HG03521 (cell line): ENCODE data around the gene IPO13.
A peak's percentile ranks its signal among the peaks of the same experiment; 100 is the strongest.

Experiments used
- ATAC-seq: cut with Tn5 transposase; IDR thresholded peaks from one replicate; pipeline ENCODE4 v1.9.1; 2021; ENCODE audit warnings: mild to moderate bottlenecking, moderate library complexity; ENCODE audit not compliant: unreplicated experiment

IPO13 gene, protein sequence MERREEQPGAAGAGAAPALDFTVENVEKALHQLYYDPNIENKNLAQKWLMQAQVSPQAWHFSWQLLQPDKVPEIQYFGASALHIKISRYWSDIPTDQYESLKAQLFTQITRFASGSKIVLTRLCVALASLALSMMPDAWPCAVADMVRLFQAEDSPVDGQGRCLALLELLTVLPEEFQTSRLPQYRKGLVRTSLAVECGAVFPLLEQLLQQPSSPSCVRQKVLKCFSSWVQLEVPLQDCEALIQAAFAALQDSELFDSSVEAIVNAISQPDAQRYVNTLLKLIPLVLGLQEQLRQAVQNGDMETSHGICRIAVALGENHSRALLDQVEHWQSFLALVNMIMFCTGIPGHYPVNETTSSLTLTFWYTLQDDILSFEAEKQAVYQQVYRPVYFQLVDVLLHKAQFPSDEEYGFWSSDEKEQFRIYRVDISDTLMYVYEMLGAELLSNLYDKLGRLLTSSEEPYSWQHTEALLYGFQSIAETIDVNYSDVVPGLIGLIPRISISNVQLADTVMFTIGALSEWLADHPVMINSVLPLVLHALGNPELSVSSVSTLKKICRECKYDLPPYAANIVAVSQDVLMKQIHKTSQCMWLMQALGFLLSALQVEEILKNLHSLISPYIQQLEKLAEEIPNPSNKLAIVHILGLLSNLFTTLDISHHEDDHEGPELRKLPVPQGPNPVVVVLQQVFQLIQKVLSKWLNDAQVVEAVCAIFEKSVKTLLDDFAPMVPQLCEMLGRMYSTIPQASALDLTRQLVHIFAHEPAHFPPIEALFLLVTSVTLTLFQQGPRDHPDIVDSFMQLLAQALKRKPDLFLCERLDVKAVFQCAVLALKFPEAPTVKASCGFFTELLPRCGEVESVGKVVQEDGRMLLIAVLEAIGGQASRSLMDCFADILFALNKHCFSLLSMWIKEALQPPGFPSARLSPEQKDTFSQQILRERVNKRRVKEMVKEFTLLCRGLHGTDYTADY

DNA sequence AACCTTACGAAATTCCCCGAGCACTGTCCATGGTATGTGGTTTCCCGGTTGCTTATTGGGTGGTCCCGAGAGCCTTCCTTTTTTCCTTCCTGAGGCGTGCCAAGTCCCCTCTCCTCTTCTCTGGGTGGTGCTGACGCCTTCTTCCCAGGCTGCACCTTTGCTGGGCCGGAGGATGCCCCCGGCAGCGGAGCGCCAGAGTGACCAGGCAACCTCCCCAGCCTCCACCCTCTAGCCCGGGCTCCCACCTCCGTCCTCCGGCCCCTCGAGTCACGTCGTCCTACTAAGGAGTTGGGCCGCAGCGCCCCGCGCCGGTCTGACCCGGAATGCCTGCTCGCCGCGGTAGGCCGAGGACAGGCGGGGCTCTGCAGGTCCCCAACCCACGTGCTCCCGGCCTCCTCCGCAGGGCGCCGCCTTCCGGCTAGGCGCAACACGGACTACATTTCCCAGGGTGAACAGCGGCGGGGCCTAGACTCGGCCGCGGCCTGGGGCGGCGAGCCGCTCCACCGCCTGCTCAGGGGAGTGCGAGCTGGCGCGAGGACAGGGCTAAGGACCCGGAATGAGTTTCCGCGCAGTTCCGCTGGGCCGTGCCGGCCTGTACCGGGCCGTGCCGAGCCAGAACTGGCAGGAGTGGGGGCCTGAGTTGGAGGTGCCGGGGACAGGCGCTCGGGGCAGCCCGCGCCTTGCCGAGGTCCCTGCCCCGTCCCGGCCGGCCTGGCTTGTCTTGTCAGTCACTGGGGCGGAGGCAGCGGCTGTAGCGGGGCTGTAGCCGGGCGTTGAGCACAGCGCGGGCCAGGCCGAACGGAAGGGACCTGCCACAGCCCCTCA, at the start of gene IPO13:
TSS of gene IPO13 (plus strand) at position 715 of the 825 bp plus-strand sequence. CDS start 651 bp downstream, outside the sequence.
- ATAC-seq = peak; percentile 89

DNA sequence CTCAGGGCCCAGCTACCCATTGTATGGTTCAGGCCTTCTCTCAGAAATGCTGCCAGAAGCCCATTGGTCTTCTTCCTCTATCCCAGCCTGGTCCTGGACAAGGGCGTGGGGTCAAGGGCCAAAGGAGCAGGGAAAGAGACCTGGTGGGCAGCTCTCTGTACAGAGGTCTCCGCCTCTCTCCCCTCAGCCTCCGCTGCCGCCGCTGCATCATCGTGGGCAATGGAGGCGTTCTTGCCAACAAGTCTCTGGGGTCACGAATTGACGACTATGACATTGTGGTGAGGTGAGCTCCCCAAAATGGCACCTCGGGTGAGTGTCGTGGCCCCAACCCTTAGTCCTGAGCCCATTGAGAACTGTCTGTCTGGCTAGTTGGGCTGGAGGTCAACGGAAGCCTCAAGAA, 47.8 kb upstream of the IPO13 start:
- no peak for ATAC-seq

DNA sequence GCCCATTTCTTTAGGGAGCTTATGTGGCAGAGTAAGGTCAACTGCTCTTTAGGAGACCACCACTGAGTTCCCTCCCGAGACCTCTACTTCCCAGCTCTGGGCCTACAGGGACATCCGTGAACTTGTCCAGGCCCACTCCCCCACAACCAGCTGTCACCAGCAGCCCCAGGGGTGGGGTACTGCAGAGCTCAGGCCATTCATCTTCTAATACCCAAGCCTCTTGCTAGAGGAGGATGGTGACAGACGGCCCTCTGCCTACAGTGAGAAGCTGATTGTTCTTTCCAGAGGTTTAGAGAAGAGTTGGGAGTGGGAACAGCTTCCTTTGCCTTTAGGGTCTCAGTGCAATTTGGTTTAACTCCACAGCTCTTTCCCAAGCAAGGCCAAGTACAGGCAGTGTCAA, 46.4 kb upstream of the IPO13 start:
- ATAC-seq = no peak

DNA sequence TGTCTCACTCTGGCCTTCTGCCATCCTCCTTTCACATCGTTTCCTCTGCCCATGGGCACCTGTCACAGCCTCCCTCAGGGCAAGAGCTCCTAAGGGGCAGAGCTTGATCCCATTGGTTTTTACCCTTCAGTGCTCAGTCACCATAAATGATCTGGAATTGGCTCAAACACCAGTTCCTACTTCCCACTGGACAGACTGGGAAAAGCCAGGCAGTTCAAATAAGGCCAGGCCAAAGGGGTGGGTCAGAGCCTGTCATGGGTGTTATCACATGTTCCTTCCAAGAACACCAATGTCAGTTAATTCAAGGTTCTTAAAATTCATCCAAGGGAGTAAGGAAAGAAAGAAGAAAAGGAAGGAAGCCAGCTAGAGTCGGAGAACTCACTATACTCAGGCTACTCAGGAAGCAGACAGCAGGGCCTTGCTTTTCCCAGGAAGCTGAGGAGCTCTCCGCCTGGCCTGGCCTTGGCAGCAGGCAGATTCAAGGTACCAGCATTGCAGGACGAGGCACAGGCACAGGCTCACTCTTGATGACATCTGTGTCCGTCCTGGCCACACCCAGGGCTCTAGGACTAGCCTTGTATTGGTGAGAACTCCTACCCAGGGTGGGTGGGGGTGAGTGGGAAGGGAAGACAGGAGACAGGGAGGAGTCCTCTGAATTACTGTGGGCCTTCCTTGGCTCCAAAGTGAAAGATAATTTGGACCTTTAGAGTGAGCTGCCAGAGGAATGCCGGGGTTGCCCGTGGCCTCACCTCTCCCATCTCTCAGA, 45.4 kb upstream of the IPO13 start:
- no peak for ATAC-seq

DNA sequence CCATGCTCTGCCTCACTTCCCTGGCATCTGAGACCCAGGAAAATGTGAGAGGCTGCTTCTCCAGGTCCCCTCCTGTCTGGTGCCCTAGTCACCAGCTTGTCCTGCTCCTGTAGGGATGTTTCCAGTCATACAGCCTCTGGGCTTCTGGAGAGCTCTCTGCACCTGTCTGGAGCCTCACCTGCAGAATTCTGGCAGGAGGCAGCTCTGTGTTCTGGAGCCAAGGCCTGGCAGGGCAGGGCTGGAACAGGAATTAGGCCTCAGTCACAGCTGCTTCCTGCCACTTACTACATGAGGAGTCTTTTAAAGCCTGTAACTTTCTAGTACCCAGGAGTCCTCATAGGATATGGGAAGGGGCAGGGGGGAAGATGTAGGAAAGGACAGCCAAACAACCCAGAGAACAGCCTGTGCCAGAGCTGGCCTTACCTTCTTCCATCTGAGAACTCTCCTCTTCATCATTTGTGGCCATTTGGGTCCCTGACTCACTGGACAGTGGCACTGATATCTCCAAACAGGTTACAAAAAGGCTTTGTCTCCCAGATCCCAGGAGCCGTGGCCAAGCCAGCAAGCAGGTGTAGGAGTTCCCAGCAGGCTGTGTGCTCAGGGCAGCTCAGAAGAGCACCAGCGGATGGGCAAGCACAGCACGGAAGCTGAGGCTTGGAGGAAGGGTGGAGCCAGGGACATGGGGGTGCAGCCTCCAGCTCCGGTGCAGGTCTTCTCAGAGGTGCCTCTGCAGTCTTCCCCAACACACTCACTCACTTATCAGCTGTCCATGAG, 44.5 kb upstream of the IPO13 start:
- ATAC-seq = no peak

DNA sequence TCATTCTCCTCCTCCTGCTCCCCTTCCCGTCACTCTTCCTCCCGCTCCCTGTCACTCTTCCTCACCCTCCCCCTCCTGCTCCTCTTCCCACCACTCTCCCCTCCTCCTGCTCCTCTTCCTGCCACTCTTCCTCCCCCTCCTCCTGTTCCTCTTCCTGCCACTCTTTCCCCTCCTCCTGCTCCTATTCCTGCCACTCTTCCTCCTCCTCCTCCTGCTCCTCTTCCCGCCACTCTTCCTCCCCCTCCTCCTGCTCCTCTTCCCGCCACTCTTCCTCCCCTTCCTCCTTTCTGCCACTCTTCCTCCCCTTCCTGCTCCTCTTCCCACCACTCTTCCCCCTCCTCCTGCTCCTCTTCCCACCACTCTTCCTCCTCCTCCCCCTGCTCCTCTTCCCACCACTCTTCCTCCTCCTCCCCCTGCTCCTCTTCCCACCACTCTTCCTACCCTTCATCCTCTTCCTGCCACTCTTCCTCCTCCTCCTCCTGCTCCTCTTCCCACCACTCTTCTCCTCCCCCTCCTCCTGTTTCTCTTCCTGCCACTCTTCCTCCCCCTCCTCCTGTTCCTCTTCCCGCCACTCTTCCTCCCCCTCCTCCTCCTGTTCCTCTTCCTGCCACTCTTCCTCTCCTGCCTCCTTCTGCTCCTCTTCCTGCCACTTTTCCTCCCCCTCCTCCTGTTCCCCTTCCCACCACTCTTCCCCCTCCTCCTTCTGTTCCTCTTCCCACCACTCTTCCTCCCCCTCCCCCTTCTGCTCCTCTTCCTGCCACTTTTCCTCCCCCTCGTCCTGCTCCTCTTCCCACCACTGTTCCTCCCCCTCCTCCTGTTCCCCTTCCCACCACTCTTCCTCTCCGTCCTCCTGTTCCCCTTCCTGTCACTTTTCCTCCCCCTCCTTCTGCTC, 41.8 kb upstream of the IPO13 start:
- no peak for ATAC-seq

DNA sequence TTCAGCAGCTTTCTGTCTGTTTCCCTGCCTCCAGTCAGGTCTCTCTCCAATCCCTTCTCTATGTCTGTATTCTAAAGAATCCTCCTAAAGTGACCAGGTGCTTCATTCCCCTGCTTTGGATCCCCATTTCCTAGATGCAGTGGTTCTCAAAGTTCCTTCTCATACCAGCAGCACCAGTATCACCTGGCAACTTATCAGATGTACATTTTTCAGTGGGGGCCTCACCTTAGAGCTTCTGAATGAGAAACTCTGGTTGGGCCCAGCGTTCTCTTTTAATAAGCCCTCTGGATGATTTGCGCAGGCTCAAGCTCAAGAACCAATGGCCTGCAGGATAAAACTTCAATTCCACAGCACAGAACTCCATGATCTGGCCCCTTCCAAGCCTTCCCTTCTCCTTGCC, 38.5 kb upstream of the IPO13 start:
- ATAC-seq = no peak

DNA sequence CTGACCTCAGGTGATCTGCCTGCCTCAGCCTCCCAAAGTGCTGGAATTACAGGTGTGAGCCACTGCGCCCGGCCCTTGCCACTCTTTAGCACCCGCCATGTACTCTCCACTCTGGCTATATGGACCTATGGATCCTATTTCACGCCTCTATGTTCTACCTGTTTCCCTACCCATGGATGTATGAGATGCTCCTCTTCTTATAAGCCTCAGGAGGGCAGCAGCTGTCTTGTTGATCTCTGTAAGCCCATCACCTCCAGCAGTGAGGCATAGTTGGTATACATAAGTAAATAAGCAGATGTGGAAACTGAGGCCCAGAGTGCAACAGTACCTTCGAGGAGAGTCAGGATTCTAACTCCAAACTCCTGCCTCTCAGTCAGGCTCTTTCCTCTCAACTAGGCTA, 37.9 kb upstream of the IPO13 start:
- ATAC-seq = no peak

- no peak for ATAC-seq
Observed at GRCh38 chr1:43910343-43910742, 36.4 kb upstream of the IPO13 start.

GRCh38 chr1:43912607-43913006, 34.1 kb upstream of the IPO13 start:
- no peak for ATAC-seq

DNA sequence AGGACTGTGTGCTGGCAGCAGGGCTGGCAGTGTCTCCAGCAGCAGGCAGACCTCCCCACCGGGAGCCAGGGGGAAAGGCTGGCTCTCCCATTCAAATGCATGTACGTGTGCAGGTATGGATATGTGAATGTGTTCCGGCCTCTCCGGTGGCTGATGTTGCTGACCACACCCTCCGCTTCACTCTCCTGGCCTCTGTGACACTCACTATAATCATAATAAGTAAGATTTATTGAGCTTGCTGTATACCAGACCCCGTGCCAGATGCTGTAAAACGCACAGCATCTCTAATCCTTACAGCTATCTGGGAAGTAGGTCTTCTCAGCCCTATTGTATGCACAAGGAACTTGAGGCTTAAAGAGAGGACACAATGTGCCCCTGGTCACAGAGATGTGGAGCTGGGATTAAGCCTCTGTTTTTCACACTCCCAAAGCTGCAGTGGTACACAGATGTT, 33.7 kb upstream of the IPO13 start:
- ATAC-seq = no peak

DNA sequence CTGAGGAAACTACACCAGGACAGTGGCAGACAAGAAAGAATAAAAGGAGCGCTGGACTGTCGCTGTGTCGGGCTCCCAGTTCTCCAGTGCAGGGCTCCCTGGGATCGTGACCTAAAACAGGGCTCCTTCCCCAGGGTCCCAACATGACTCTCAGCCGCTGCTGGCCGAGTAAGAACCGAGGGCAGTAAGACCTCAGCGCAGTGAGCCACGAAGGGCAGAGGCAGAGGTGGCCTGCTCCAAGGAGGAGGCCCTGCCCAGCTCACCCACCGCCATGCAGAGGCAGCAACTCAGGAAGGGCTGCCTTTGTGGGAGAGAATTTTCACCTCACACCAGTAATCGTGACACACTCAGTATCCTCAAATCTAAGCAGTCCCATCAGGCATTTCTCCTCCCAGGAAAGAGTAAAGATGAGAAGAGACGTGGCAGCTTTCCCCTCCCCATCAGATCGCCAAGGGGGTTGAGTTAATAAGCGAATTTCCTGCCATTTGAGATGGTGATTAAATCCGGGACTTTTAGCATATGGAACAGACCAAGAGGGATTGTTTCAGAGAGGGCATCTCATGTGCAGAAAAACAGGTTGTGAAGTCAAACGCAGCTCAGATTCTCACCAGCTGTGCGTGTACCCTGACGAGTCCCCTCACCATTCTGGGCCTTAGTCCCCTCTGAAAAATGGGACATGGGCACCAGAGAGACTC, 32.9 kb upstream of the IPO13 start:
- no peak for ATAC-seq

GRCh38 chr1:43914576-43915525, 31.9 kb upstream of the IPO13 start:
- ATAC-seq = no peak

DNA sequence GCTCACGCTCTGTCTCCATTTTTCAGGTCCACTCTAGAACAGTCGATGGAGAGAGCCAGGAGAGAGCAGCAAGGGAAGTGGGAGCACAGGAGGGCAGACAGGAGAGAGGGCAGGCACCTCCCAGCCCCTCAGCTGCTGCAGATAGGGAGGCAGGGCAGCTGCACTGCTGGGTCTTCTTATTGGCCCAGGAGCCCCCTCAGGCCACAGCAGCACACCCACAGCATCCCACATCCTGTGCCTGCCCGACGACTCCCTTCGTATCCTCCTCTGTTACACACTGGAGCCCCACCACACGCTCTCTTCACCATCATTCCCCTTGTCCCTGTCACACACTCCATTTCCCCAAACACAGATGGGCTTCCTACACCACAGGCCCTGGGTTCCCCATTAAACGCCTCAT, 26.8 kb upstream of the IPO13 start:
- ATAC-seq = no peak

DNA sequence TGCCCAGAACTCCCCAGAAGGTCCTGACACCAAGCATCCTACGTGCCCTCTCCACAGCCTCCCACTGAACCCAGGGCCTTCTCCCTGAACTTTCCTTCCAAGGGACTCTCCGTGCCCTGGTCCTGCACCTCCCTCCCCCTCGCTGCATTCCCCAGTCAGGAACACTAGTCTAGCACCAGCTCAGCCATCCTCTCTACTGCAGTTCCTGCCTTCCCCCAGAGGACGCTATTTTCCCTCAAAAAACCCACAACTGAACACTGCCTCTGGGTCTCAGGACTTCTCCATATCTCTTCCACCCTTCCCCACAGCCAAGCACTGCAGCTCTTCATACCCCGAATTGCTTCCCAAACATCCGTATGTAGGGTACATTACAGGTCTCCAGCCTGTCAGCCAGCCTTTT, 25.7 kb upstream of the IPO13 start:
- ATAC-seq = no peak

GRCh38 chr1:43924516-43924915, 22.2 kb upstream of the IPO13 start:
- no peak for ATAC-seq

GRCh38 chr1:43925846-43926245, 20.9 kb upstream of the IPO13 start:
- ATAC-seq = no peak
